Measurements from ENCODE around the gene NRXN3.

GRCh38 chr14:79083356-79083755 is 913.2 kb downstream of the NRXN3 start:
- TF ChIP-seq CTCF (IDR thresholded peaks at IDR 0.05) (no peak), EZH2phosphoT487 (IDR thresholded peaks at IDR 0.05) (no peak)
